ENCODE data around the gene PCDH17. TPM values are rescaled to one million over a fixed set of nuclear protein-coding genes. Genes with fewer than 3 reads are reported as not detected.

The PCDH17 gene
- total RNA-seq, 1 experiment from 2014 or later, result 0.11 TPM

DNA sequence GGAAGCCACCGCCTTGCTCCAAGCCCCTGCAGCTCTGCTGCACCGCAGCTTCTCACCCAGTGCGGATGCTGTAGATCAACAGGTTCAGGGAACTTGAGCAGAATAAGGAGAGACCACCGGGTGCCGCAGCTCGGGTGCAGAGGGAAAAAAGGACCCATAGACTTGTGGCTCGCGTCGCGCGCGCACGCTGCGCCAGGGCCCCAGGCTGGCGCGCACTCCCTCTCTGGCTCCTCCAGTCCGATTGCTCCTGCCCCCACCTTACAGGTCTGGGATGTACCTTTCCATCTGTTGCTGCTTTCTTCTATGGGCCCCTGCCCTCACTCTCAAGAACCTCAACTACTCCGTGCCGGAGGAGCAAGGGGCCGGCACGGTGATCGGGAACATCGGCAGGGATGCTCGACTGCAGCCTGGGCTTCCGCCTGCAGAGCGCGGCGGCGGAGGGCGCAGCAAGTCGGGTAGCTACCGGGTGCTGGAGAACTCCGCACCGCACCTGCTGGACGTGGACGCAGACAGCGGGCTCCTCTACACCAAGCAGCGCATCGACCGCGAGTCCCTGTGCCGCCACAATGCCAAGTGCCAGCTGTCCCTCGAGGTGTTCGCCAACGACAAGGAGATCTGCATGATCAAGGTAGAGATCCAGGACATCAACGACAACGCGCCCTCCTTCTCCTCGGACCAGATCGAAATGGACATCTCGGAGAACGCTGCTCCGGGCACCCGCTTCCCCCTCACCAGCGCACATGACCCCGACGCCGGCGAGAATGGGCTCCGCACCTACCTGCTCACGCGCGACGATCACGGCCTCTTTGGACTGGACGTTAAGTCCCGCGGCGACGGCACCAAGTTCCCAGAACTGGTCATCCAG is 964 bp downstream of the PCDH17 start:
- CTCF ChIA-PET, result no interaction called here
- H3K9ac ChIP-seq (ENCODE audit: low read length), result no peak overlapping the region
- TF ChIP-seq, protein P1, sequence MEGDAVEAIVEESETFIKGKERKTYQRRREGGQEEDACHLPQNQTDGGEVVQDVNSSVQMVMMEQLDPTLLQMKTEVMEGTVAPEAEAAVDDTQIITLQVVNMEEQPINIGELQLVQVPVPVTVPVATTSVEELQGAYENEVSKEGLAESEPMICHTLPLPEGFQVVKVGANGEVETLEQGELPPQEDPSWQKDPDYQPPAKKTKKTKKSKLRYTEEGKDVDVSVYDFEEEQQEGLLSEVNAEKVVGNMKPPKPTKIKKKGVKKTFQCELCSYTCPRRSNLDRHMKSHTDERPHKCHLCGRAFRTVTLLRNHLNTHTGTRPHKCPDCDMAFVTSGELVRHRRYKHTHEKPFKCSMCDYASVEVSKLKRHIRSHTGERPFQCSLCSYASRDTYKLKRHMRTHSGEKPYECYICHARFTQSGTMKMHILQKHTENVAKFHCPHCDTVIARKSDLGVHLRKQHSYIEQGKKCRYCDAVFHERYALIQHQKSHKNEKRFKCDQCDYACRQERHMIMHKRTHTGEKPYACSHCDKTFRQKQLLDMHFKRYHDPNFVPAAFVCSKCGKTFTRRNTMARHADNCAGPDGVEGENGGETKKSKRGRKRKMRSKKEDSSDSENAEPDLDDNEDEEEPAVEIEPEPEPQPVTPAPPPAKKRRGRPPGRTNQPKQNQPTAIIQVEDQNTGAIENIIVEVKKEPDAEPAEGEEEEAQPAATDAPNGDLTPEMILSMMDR (conservative IDR thresholded peaks at IDR 0.05; ENCODE audit: low read depth, low read length), result no peak
- TF ChIP-seq EZH2phosphoT487 (IDR thresholded peaks at IDR 0.05; ENCODE audit: borderline replicate concordance, low read length) (no peak), EZH2 (IDR thresholded peaks at IDR 0.05; ENCODE audit: low read length, unreplicated experiment) (no peak)
- no peak overlapping the region for H3K27ac ChIP-seq (ENCODE audit: low read length)
- H3K79me2 ChIP-seq (ENCODE audit: low read length), result no peaks in the 10 kb centered on the region
- H3K9me3 ChIP-seq (ENCODE audit: low read length), result no peaks in the 10 kb centered on the region
- H2AFZ ChIP-seq (ENCODE audit: low read length), result no peak overlapping the region
- intact Hi-C loops (cut with micrococcal nuclease), result no loop called here
- DNase-seq (no peak), ATAC-seq (no peak)
- no peaks in the 10 kb centered on the region for H3K4me1 ChIP-seq (ENCODE audit: insufficient read depth, low read length)
- H3F3A ChIP-seq (ENCODE audit: low read length, unreplicated experiment), result no peaks in the 10 kb centered on the region
- no peaks in the 10 kb centered on the region for H3K36me3 ChIP-seq (ENCODE audit: low read depth, low read length)
- H4K20me1 ChIP-seq (ENCODE audit: low read length), result no peaks in the 10 kb centered on the region
- peaks cover 58% of the 10 kb centered on the region for H3K27me3 ChIP-seq (ENCODE audit: low read length)
- POLR2A ChIA-PET (ENCODE audit: unreplicated experiment), result no interaction called here
- BruUV-seq (replicated peaks), result no TSS peak
- H3K4me3 ChIP-seq (ENCODE audit: low read length), result peak overlapping the region; percentile 52
- H3K9me2 ChIP-seq (replicated peaks; ENCODE audit: low read length), result no peaks in the 10 kb centered on the region
- peak overlapping the region; percentile 71 for H3K4me2 ChIP-seq (ENCODE audit: low read length)

DNA sequence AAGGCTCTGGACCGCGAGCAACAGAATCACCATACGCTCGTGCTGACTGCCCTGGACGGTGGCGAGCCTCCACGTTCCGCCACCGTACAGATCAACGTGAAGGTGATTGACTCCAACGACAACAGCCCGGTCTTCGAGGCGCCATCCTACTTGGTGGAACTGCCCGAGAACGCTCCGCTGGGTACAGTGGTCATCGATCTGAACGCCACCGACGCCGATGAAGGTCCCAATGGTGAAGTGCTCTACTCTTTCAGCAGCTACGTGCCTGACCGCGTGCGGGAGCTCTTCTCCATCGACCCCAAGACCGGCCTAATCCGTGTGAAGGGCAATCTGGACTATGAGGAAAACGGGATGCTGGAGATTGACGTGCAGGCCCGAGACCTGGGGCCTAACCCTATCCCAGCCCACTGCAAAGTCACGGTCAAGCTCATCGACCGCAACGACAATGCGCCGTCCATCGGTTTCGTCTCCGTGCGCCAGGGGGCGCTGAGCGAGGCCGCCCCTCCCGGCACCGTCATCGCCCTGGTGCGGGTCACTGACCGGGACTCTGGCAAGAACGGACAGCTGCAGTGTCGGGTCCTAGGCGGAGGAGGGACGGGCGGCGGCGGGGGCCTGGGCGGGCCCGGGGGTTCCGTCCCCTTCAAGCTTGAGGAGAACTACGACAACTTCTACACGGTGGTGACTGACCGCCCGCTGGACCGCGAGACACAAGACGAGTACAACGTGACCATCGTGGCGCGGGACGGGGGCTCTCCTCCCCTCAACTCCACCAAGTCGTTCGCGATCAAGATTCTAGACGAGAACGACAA is 1.8 kb downstream of the PCDH17 start:
- H2AFZ ChIP-seq (ENCODE audit: low read length), result no peak overlapping the region
- CTCF ChIA-PET, result no interaction called here
- no peak overlapping the region for H3K4me2 ChIP-seq (ENCODE audit: low read length)
- TF ChIP-seq EZH2phosphoT487 (IDR thresholded peaks at IDR 0.05; ENCODE audit: borderline replicate concordance, low read length) (no peak), EZH2 (IDR thresholded peaks at IDR 0.05; ENCODE audit: low read length, unreplicated experiment) (no peak)
- TF ChIP-seq, protein P1 (conservative IDR thresholded peaks at IDR 0.05; ENCODE audit: low read depth, low read length), result no peak
- peaks cover 56% of the 10 kb centered on the region for H3K27me3 ChIP-seq (ENCODE audit: low read length)
- H3K4me1 ChIP-seq (ENCODE audit: insufficient read depth, low read length), result no peaks in the 10 kb centered on the region
- H3K9ac ChIP-seq (ENCODE audit: low read length), result no peak overlapping the region
- no TSS peak for BruUV-seq (replicated peaks)
- intact Hi-C loops (cut with micrococcal nuclease), result no loop called here
- ATAC-seq, result no peak
- no peaks in the 10 kb centered on the region for H3K36me3 ChIP-seq (ENCODE audit: low read depth, low read length)
- no peak overlapping the region for H3K4me3 ChIP-seq (ENCODE audit: low read length)
- H3F3A ChIP-seq (ENCODE audit: low read length, unreplicated experiment), result no peaks in the 10 kb centered on the region
- POLR2A ChIA-PET (ENCODE audit: unreplicated experiment), result no interaction called here
- H3K27ac ChIP-seq (ENCODE audit: low read length), result no peak overlapping the region
- no peaks in the 10 kb centered on the region for H3K9me2 ChIP-seq (replicated peaks; ENCODE audit: low read length)
- no peaks in the 10 kb centered on the region for H4K20me1 ChIP-seq (ENCODE audit: low read length)
- no peak for DNase-seq
- H3K9me3 ChIP-seq (ENCODE audit: low read length), result no peaks in the 10 kb centered on the region
- no peaks in the 10 kb centered on the region for H3K79me2 ChIP-seq (ENCODE audit: low read length)
